NCI-H187 (cell line): ENCODE measurements around the gene ITPKB.
"Not testable (repeated sequence)": the region's sequence is repeated elsewhere in the genome, so short reads cannot be mapped to it uniquely, and the experiment has no call there.

Source experiments
- DNase-seq, 2 experiments: peaks; one replicate each; lab custom pipeline; 2025; lab: John Stamatoyannopoulos, UW

ITPKB gene

GRCh38 chr1:226651041-226651731, 87.9 kb downstream of the ITPKB start:
- no peak for DNase-seq

GRCh38 chr1:226650236-226650841, 88.7 kb downstream of the ITPKB start:
- DNase-seq: no peak

DNA sequence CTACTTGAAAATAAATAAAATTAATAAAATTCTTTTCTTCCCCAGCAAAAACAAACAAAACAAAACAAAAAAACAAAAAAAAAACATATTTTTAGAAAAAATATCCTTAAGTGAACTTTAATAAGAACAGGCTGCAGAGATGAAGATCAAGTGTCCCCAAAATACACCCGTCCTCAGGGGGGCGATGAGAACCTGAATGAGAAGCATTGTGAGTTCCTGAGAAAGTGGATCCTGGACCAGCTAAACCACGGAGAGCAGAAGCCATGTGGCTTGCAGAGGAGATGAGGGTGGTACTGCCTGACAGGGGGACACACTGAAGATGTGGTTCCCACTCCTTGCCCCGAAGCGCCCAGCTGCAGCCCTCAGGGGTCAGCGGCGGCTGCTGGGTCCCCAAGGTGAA, 89.3 kb downstream of the ITPKB start:
- DNase-seq: no peak

- DNase-seq: no peak
Measured at GRCh38 chr1:226649244-226649643, 89.8 kb downstream of the ITPKB start.

- no peak for DNase-seq
Measured at GRCh38 chr1:226648421-226648820, 90.7 kb downstream of the ITPKB start.

- DNase-seq: no peak
Measured at GRCh38 chr1:226647719-226648118, 91.4 kb downstream of the ITPKB start.

DNA sequence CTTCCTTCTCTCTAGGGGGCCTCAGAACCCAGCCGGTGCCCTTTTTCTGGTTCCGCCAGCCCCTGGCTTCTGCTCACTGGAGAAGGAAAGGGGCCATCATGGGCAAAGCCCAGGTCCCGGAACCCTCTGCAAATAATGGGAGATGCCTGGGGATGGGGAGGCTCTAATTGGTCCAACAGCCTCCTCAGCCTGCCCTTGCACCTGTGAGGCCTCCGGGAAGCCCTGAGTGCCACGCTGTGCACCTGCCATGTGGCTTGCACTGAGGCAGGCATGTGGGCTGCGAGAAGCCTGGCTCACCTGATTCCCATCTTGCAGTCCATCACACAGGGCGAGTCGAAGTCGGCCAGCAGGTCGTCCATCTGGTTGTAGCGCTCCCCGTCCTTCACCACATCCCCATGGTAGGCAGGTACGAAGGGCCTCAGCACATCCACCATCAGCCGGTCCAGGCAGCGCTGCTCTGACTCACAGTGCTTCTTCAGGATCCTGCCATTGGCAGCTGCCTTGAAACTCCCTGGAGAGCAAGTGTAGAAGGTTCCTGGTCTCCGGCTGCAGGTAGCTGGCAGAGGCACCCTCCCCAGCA, 92.1 kb downstream of the ITPKB start:
- DNase-seq: no peak

- DNase-seq: no peak
Measured at GRCh38 chr1:226646026-226646869, 92.8 kb downstream of the ITPKB start.

GRCh38 chr1:226645279-226645976, 93.7 kb downstream of the ITPKB start:
- no peak for DNase-seq

GRCh38 chr1:226644541-226645176, 94.4 kb downstream of the ITPKB start:
- no peak for DNase-seq

DNA sequence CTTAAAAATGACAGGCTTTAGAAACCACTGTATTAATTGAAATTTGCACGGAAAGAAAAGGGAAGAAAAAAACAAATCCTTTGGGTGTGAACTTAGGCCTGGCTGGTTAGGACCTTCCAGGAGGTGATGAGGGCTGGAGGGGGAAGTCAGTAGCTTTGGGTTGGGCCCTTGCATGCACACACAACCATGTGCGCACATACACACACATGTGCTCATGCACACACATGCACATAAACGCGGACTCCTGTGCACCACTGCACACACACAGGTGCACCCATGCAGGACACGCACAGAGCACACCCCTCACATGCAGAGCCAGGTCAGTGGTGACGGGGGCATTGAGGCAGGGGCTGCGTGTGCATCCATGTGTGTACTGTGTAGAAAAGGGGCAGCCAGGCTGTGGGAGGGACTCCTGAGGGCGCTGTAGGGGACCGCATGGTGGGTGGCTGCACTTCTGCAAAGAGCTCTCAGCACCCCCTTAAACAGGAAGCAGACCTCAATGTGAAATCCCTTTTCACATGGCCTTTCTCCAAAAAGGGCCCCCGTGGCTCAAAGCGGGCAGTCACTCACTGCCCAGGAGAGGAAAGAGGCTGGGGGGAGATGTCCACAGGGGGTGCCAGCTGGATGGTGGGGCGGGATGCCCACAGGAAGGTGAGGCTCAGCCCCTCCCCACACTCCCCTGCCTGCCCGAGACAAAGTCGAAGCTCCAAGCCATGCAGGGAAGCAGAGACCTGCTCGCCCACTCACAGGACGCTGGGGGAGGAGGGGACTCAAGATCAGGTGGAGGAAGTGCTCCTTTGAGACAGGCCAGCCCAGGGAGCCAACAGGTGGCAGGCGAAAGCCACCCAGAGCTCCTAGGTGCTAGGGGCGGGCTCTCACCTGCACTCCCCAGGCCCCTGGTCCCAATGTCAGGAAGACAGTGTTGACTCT, 95.2 kb downstream of the ITPKB start:
- no peak for DNase-seq

DNA sequence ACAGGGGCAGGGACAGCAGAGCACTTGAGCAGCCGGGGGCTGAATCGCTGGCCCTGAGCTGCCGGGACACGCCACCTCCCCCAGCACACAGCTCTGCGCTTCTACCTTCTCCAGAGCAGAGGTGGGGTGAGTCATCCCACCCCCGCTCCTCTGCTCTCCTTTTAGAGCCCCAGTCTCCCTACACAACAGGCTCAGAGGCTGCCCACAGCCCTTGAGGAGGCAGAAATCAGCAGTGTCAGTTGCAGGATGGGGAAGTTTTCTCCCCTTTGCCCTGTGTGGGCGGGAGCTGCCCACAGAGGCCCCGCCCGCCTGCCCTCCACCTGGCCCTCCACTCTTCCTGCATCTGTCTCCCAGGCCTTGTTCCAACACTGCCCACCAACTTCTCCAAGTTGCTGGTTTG, 95.9 kb downstream of the ITPKB start:
- DNase-seq: no peak

DNA sequence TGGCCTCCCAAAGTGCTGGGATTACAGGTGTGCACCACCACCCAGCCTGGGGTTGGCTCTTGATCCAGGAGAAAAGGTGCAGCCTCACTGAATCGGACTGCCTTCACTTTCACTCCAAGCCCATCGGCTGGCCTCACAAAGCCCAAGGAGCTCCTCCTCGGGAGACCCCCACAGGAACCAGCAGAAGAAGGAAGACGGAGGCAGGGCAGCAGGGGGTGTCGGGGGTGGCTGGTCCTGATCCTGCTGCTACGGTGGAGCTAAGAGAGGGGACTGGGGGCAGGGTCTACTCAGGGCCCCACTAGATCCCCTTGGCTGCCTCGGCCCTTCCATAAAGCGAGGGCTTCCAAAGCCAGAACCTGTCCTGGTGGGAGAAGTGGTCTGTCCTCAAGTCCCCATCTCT, 96.7 kb downstream of the ITPKB start:
- no peak for DNase-seq

DNA sequence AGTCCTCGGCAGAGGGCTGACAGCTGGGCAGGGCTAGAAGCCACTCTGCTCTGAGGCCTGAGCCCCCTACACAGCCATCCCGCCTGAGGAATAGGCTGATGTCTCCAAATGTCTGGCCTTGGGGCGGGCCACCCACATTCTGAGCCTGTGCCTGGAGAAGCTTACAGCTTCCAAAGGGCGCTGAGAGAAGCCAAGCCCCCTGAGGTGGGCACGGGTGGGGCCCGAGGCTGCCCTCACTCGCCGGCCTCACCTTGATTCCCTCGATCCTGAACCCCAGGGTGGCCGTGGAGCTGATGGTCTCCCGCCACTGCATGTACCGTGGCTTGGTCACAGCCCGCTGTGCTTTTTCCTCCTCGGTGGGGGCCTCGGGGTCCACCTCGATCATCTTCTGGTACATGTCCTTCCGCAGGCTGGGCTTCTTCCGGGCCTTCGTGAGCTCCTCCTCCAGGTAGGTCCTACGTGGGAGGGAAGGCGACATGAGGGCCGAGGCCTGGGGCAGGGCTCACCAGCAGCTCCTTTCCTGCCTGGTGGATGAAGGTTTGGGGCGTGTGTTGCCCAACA, 97.3 kb downstream of the ITPKB start:
- DNase-seq: no peak

DNA sequence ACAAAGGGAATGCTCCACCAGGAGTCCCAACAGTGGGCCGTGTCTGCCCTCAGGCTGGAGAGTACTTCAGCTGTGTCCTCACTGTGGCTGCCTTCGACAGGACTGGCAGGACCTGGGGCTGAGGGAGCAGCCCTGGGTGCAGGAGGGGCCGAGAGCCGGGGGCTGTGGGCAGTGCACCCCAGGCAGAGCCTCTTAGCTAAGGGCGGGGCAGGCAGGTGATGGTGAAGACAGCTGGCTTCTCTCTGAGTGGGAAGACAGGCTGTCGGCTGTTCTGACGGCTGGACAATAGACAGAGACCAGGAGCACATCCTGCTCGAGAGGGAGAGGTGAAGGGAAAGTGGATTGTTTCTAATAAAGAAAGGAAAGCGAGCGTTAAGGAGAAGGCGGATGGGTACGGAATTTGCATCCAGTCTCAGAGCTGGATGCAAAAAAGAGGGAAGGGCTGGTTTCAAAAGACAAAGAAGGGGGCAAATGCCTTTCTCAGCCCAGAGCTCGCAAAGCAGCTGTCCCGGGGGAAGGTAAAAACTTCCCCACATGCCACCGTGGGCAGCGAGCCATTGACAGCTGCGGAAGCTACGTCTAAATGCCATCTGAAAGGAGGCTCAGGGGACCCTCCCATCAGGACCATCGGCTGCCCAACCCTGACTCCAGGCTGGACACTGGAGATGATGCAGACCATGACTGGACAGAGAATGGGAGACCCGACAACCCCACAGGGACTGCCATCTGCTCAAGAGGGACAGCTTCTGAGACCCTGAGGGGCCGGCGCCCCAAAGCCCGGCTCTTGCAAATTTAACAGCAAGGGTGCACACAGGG, 98.6 kb downstream of the ITPKB start:
- no peak for DNase-seq

- no peak for DNase-seq
Measured at GRCh38 chr1:226639631-226640061, 99.4 kb downstream of the ITPKB start.

DNA sequence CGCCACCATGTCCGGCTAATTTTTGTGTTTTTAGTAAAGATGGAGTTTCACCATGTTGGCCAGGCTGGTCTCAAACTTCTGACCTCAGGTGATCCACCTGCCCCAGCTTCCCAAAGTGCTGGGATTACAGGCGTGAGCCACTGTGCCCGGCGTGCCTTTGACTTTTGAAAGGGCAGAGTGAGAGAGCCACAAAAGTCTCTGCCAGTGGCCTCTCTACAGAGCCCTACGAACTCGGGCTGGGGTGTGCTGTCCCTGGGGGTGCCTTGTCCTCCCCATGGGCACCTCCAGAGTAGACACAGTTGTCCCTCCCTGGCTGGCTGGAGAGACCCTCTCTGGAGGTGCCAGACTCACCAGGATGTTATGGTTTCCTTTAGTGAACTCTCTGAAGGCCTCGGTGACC, 99.9 kb downstream of the ITPKB start:
- not testable (repeated sequence) for DNase-seq

DNA sequence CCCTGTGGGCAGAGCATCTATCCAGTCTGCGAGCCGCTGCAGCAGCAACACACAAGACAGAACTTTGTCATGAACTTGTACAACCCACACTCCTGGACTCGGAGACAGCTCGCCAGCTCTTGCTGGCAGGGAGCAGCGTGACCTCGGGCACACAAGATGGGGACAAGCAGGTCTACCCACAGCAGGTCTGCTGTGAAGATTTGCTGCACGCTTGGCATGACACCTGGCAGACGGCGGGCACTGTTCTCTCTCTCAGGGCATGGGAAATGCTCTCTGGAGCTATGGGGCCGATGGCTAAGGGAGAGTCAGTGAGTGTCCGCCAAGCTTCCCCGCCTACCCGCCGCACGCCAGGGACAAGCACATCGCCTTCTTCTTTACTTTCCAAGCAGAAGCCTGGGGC, 100.5 kb downstream of the ITPKB start:
- no peak for DNase-seq

GRCh38 chr1:226638001-226638601, 101.0 kb downstream of the ITPKB start:
- DNase-seq: no peak
